OCI-LY1 (cell line): ENCODE results near the gene LMBR1.

Source experiments
- H2AFZ ChIP-seq: fragments of 200-600 bp; sonication (generic), shearing (Covaris generic); 2 replicates; pipeline ENCODE4 v1.6.0; 2014; ENCODE audit warnings: antibody characterized with exemption, mild to moderate bottlenecking, low read length
- H3F3A ChIP-seq: fragments of 200-600 bp; sonication (generic), shearing (Covaris generic); 2 replicates; pipeline ENCODE4 v1.6.0; 2014; ENCODE audit warnings: mild to moderate bottlenecking, antibody characterized with exemption, low read length, moderate library complexity; ENCODE audit not compliant: insufficient read depth
- H3K27ac ChIP-seq: fragments of 200-600 bp; sonication (generic); 2 replicates; pipeline ENCODE4 v1.5.1; 2014; ENCODE audit warnings: low read length, mixed run types, mild to moderate bottlenecking, low read depth; ENCODE audit not compliant: poor library complexity, severe bottlenecking
- H3K27me3 ChIP-seq: fragments of 200-600 bp; sonication (generic); 2 replicates; pipeline ENCODE4 v1.6.0; 2014; ENCODE audit warnings: antibody characterized with exemption, mild to moderate bottlenecking, low read length, moderate library complexity; ENCODE audit not compliant: insufficient read depth
- H3K36me3 ChIP-seq: fragments of 200-600 bp; sonication (generic); 2 replicates; pipeline ENCODE4 v1.6.1; 2014; ENCODE audit warnings: mild to moderate bottlenecking, antibody characterized with exemption, low read length, moderate library complexity, mixed read lengths; ENCODE audit not compliant: insufficient read depth
- H3K4me1 ChIP-seq: fragments of 200-600 bp; sonication (generic); 2 replicates; pipeline ENCODE4 v1.5.1; 2014; ENCODE audit warnings: mild to moderate bottlenecking, low read length, moderate library complexity; ENCODE audit not compliant: insufficient read depth, severe bottlenecking
- H3K4me2 ChIP-seq: fragments of 200-600 bp; sonication (generic), shearing (Covaris generic); 2 replicates; pipeline ENCODE4 v1.6.1; 2014; ENCODE audit warnings: low read length
- H3K4me3 ChIP-seq: fragments of 200-600 bp; sonication (generic); 2 replicates; pipeline ENCODE4 v1.5.1; 2014; ENCODE audit warnings: low read length, low read depth, mild to moderate bottlenecking, mixed read lengths; ENCODE audit not compliant: poor library complexity, severe bottlenecking
- H3K79me2 ChIP-seq: fragments of 200-600 bp; shearing (Covaris generic); 2 replicates; pipeline ENCODE4 v1.6.1; 2016; ENCODE audit warnings: mixed run types, low read length, mixed read lengths; ENCODE audit not compliant: insufficient read depth
- H3K9ac ChIP-seq: fragments of 200-600 bp; sonication (generic), shearing (Covaris generic); 2 replicates; pipeline ENCODE4 v1.6.1; 2014; ENCODE audit warnings: mild to moderate bottlenecking, low read length, mixed read lengths
- H3K9me2 ChIP-seq: fragments of 200-600 bp; sonication (generic), shearing (Covaris generic); 2 replicates; pipeline ENCODE4 v1.6.1; 2014; ENCODE audit warnings: low read depth, mild to moderate bottlenecking, low read length, mixed read lengths
- H3K9me3 ChIP-seq: fragments of 200-600 bp; shearing (Covaris generic); 2 replicates; pipeline ENCODE4 v1.6.1; 2014; ENCODE audit warnings: low read length, mixed read lengths
- H4K20me1 ChIP-seq: fragments of 200-600 bp; sonication (generic), shearing (Covaris generic); 2 replicates; pipeline ENCODE4 v1.6.0; 2016; ENCODE audit warnings: mild to moderate bottlenecking, low read length; ENCODE audit not compliant: insufficient read depth
- EZH2 ChIP-seq: fragments of 200-600 bp; sonication (generic), shearing (Covaris generic); IDR thresholded peaks from 2 replicates; pipeline ENCODE4 v1.8.0; 2017; ENCODE audit warnings: borderline replicate concordance, mixed run types, mild to moderate bottlenecking, antibody characterized with exemption, low read length, moderate library complexity, mixed read lengths
- TF ChIP-seq, protein P1 (sequence below): fragments of 200-600 bp; sonication (generic), shearing (Covaris generic); IDR thresholded peaks from 2 replicates; pipeline ENCODE4 v1.5.1; 2017; ENCODE audit warnings: mild to moderate bottlenecking, antibody characterized with exemption, low read length, moderate library complexity, mixed read lengths

Gene LMBR1

DNA sequence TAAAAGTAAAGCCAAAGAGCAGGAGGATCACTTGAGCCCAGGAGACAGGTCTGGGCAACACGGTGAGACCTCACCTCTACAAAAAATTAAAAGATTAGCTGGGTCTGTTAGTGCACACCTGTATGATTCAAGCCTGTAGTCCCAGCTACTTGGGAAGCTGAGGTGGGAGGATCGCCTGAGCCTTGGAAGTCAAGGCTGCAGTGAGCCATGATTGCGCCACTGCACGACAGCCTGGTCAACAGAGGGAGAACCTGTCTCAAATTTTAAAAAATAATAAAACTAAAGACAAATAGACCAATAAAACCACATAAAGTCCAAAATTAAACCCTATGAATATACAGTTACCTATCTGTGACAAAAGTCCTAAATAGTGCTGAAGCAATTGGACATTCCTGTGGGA, 3.2 kb downstream of the LMBR1 start:
- Histone ChIP-seq H3K9me3 (no peaks in the 10 kb centered on the region), H3K27me3 (no peaks in the 10 kb centered on the region), H4K20me1 (no peaks in the 10 kb centered on the region), H3K9ac (no peak overlapping the region), H3F3A (no peaks in the 10 kb centered on the region), H3K36me3 (peaks cover 16% of the 10 kb centered on the region), H3K4me3 (no peak overlapping the region), H3K4me2 (no peak overlapping the region), H3K9me2 (no peaks in the 10 kb centered on the region), H3K79me2 (peaks cover 56% of the 10 kb centered on the region), H3K27ac (no peak overlapping the region), H2AFZ (no peak overlapping the region), H3K4me1 (peaks cover 23% of the 10 kb centered on the region)
- TF ChIP-seq, protein P1, sequence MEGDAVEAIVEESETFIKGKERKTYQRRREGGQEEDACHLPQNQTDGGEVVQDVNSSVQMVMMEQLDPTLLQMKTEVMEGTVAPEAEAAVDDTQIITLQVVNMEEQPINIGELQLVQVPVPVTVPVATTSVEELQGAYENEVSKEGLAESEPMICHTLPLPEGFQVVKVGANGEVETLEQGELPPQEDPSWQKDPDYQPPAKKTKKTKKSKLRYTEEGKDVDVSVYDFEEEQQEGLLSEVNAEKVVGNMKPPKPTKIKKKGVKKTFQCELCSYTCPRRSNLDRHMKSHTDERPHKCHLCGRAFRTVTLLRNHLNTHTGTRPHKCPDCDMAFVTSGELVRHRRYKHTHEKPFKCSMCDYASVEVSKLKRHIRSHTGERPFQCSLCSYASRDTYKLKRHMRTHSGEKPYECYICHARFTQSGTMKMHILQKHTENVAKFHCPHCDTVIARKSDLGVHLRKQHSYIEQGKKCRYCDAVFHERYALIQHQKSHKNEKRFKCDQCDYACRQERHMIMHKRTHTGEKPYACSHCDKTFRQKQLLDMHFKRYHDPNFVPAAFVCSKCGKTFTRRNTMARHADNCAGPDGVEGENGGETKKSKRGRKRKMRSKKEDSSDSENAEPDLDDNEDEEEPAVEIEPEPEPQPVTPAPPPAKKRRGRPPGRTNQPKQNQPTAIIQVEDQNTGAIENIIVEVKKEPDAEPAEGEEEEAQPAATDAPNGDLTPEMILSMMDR = no peak
- no peak for TF ChIP-seq EZH2

DNA sequence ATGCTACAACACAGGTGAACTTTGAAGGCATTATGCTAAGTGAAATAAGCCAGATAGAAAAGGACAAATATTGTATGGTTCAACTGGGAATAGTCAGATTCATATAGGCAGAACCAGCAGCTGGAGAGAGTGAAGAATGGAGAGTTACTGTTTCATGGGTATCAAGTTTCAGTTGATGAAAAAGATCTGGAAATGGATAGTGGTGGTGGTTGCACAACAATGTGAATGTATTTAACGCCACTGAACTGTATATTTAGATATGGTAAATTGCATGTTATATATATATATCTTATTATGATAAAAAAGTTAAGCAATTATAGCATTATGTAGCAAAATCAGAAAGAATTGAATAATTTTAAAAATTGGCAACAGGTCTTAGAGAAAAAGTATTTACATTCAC, 3.9 kb downstream of the LMBR1 start:
- Histone ChIP-seq H3K4me3 (no peak overlapping the region), H3K9me3 (no peaks in the 10 kb centered on the region), H3F3A (no peaks in the 10 kb centered on the region), H3K27me3 (no peaks in the 10 kb centered on the region), H3K9me2 (no peaks in the 10 kb centered on the region), H2AFZ (no peak overlapping the region), H3K4me1 (peaks cover 18% of the 10 kb centered on the region), H4K20me1 (no peaks in the 10 kb centered on the region), H3K27ac (no peak overlapping the region), H3K36me3 (peaks cover 16% of the 10 kb centered on the region), H3K79me2 (peaks cover 63% of the 10 kb centered on the region), H3K4me2 (no peak overlapping the region), H3K9ac (no peak overlapping the region)
- TF ChIP-seq, protein P1 = no peak
- TF ChIP-seq EZH2 = no peak

DNA sequence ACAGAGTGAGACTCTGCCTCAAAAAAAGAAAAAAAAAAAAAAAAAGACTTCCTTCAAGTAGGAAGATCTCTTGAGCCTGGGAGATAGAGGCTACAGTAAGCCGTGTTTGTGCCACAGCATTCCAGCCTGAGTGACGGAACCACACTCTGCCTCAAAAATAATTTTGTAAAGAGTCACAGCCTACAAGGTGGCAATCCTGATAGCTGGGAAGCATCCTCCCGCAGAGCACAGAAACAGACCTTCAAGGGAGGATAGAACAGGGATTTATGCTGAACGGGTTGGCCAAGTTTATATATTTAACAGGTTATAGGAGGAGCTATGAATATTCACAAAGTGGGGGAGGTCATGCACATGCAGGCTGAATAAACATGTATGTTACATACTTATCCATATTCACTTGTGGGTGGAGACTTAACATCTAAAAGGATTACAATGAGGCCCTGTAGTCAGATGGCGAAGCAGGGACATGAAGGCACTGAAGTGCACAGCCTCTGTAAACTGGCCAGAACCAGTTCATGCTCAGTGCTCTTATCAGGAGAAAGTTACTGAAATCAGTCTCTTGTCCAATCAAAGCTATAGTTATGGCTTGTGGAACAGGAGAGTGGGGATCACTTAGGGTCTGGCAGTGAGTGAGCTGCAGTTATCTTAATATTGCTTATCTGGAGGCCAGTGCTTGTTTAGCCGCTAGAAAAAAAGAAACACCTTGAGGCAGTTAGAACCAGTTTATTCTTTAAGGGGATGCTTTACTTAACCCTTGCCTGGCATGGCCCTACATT, 6.8 kb downstream of the LMBR1 start:
- no peaks in the 10 kb centered on the region for H3K9me2 ChIP-seq
- H3K4me3 ChIP-seq = no peak overlapping the region
- no peak overlapping the region for H3K4me2 ChIP-seq
- no peak overlapping the region for H3K9ac ChIP-seq
- H3K9me3 ChIP-seq = 0 out of 2 replicates have a peak, but pooled peaks cover 1% of the 10 kb centered on the region
- H3K27ac ChIP-seq = no peak overlapping the region
- H3F3A ChIP-seq = no peaks in the 10 kb centered on the region
- no peak overlapping the region for H2AFZ ChIP-seq
- no peaks in the 10 kb centered on the region for H4K20me1 ChIP-seq
- no peaks in the 10 kb centered on the region for H3K27me3 ChIP-seq
- TF ChIP-seq, protein P1 = no peak
- no peak for TF ChIP-seq EZH2
- peaks cover 37% of the 10 kb centered on the region for H3K36me3 ChIP-seq
- peaks cover 5% of the 10 kb centered on the region for H3K4me1 ChIP-seq
- H3K79me2 ChIP-seq = peaks cover 80% of the 10 kb centered on the region
